Muscle of leg (tissue), 11 donors: ENCODE measurements around the gene MYO5C. TPM values are rescaled to one million over a fixed set of nuclear protein-coding genes. Genes with fewer than 3 reads are reported as not detected.

Source experiments
- DNase-seq: peaks from one replicate; pipeline ENCODE4 v3.0.0; 2013
- H3K27ac ChIP-seq: one replicate; pipeline ENCODE4 v1.5.1; 2013; ENCODE audit warnings: mild to moderate bottlenecking, low read length, control low read depth
- H3K27me3 ChIP-seq: one replicate; pipeline ENCODE4 v1.6.1; 2013; ENCODE audit warnings: low read length; ENCODE audit not compliant: control insufficient read depth, insufficient read depth
- H3K36me3 ChIP-seq: one replicate; pipeline ENCODE4 v1.6.1; 2013; ENCODE audit warnings: low read length; ENCODE audit not compliant: control insufficient read depth, insufficient read depth
- H3K4me1 ChIP-seq: one replicate; pipeline ENCODE4 v1.6.1; 2013; ENCODE audit warnings: low read length; ENCODE audit not compliant: control insufficient read depth, insufficient read depth
- H3K4me3 ChIP-seq: one replicate; pipeline ENCODE4 v1.5.1; 2013; ENCODE audit warnings: low read length, control low read depth
- H3K9me3 ChIP-seq: replicated peaks from 2 replicates; pipeline ENCODE4 v1.6.1; 2013; ENCODE audit warnings: low read depth, low read length; ENCODE audit not compliant: control insufficient read depth
- WGBS: methylation state at CpG from one replicate; pipeline ENCODE4 v1.1.5; 2013; ENCODE audit warnings: missing lambda C conversion rate; ENCODE audit not compliant: insufficient coverage; 5-methylcytosine and 5-hydroxymethylcytosine counted together
- polyA plus RNA-seq, 8 donors: library from polyadenylated mRNA; unstranded; fragments of 120-200 nt; gene quantifications; one replicate each; pipeline versions ENCODE4 v1.2.1 to v1.2.3, GENCODE V29; 2013; ENCODE audit warnings: inconsistent platforms in 1 of 8, low replicate concordance in 1 of 8; ENCODE audit not compliant: insufficient read length in 8 of 8, insufficient read depth in 1 of 8
- total RNA-seq: library from RNA; stranded (reverse); fragments of 120-200 nt; gene quantifications from one replicate; pipeline ENCODE4 v1.2.4, GENCODE V29; 2013

The MYO5C gene
- total and polyA plus RNA-seq, 9 donors: 4.9 to 12.4 (median 6.0) TPM

DNA sequence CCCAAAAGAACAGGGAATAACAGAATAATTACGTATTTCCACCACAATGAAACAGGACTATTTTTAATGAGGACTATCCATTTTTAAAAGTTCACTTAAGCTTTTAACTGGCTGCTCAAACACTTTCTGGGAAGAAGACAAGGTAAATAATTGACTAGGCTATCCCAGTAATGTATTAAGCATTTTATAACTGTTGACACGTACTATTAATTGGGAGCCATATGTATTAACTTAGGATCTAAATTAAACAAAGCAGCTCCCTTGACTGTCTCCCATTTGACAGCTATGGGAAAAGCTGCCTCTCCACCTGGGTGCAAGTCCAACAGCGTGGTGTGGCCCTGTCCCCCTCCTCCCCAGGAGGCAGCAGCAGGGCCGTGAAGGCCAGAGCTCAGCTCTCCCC, 36.1 kb downstream of the MYO5C start:
- Histone ChIP-seq H3K4me1 (peaks cover 22% of the 10 kb centered on the region), H3K27ac (no peak overlapping the region), H3K27me3 (no peaks in the 10 kb centered on the region), H3K9me3 (no peaks in the 10 kb centered on the region), H3K36me3 (peaks cover 7% of the 10 kb centered on the region), H3K4me3 (no peak overlapping the region)
- WGBS: no CpG with 5 or more reads among the region's 4 CpGs
- DNase-seq: no peak

GRCh38 chr15:52258461-52258860, 37.1 kb downstream of the MYO5C start:
- Histone ChIP-seq H3K9me3 (no peaks in the 10 kb centered on the region), H3K4me1 (peaks cover 22% of the 10 kb centered on the region), H3K4me3 (no peak overlapping the region), H3K36me3 (peaks cover 10% of the 10 kb centered on the region), H3K27me3 (no peaks in the 10 kb centered on the region), H3K27ac (no peak overlapping the region)
- WGBS: 84% methylated on average over 4 of the region's 5 CpGs
- no peak for DNase-seq

- Histone ChIP-seq H3K4me1 (peaks cover 22% of the 10 kb centered on the region), H3K9me3 (no peaks in the 10 kb centered on the region), H3K27ac (no peak overlapping the region), H3K27me3 (no peaks in the 10 kb centered on the region), H3K4me3 (no peak overlapping the region), H3K36me3 (peaks cover 10% of the 10 kb centered on the region)
- 36% methylated on average over 5 of the region's 5 CpGs for WGBS
- DNase-seq: peak; percentile 20
These were observed 37.9 kb downstream of the MYO5C start for GRCh38 chr15:52257734-52258062.

DNA sequence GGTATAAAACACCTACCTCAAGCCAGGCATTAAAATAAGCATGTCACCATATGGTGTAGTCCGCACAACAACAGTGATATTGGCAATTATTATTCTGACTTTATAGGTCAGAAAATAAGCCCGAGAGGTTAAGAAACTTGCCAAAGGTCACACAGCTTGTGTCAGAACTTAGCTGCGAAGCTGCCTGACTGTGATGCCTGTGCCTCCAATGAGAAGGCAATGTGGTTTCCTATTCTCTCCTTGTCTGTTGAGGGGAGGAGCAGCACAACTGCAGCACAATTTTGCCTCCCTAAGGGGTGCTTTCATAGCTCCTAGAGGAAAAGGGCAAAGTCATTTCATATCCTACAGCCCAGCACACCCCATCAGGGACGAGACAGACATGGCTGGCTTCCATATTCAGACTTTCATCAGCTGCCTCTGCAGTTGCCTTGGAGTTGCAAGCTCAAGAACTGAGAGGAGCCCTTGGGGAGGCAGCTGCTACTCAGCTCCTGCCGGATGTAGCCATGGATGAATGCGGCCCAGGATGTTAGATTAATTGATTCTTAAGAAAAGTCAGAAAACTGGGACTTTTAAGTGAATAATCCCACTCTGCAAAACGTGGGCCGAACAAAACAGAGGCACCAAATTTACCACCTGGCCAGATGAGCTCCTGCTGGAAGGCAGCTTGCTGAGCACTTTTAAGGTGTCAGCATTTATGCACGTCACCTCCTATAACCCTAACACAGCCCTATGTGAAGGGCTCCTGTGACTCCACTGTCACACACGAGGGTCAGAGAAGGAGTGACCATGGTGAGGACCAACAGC, 38.5 kb downstream of the MYO5C start:
- WGBS: 32% methylated on average over 3 of the region's 10 CpGs
- DNase-seq: peak; percentile 74
- H3K9me3 ChIP-seq: no peaks in the 10 kb centered on the region
- H3K36me3 ChIP-seq: peaks cover 6% of the 10 kb centered on the region
- H3K27ac ChIP-seq: no peak overlapping the region
- H3K27me3 ChIP-seq: no peaks in the 10 kb centered on the region
- H3K4me1 ChIP-seq: peaks cover 18% of the 10 kb centered on the region
- H3K4me3 ChIP-seq: no peak overlapping the region

DNA sequence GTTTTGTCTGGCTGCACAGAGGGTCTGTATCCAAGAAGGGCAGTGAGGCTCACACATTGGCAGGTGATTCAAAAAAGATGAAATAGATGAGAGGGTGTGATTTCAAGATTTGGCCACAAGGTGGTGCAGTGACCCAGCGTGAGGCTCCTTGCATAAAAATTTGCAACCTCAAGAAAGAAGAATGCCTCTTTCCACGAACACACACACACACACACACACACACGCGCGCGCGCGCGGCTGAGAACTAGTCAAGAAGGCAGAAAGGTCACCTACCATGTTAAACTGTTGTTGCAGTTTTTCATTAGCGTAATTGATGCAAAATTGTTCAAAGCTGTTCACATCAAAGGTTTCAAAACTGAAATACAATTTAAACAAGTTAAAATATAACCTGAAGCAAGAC, 39.2 kb downstream of the MYO5C start:
- peaks cover 15% of the 10 kb centered on the region for H3K4me1 ChIP-seq
- no CpG with 5 or more reads among the region's 10 CpGs for WGBS
- DNase-seq: peak; percentile 88
- H3K4me3 ChIP-seq: no peak overlapping the region
- no peak overlapping the region for H3K27ac ChIP-seq
- H3K36me3 ChIP-seq: peaks cover 6% of the 10 kb centered on the region
- no peaks in the 10 kb centered on the region for H3K9me3 ChIP-seq
- no peaks in the 10 kb centered on the region for H3K27me3 ChIP-seq

- Histone ChIP-seq H3K4me3 (no peak overlapping the region), H3K27me3 (no peaks in the 10 kb centered on the region), H3K27ac (no peak overlapping the region), H3K36me3 (peaks cover 6% of the 10 kb centered on the region), H3K9me3 (no peaks in the 10 kb centered on the region), H3K4me1 (peaks cover 13% of the 10 kb centered on the region)
- no peak for DNase-seq
- WGBS: 59% methylated on average over 6 of the region's 6 CpGs
These were observed 39.7 kb downstream of the MYO5C start for GRCh38 chr15:52255935-52256334.

- H3K4me1 ChIP-seq: peaks cover 13% of the 10 kb centered on the region
- no CpG with 5 or more reads among the region's 1 CpG for WGBS
- no peak overlapping the region for H3K27ac ChIP-seq
- H3K36me3 ChIP-seq: peaks cover 4% of the 10 kb centered on the region
- H3K27me3 ChIP-seq: no peaks in the 10 kb centered on the region
- no peaks in the 10 kb centered on the region for H3K9me3 ChIP-seq
- DNase-seq: no peak
- H3K4me3 ChIP-seq: no peak overlapping the region
These were observed 40.6 kb downstream of the MYO5C start for GRCh38 chr15:52255008-52255407.

DNA sequence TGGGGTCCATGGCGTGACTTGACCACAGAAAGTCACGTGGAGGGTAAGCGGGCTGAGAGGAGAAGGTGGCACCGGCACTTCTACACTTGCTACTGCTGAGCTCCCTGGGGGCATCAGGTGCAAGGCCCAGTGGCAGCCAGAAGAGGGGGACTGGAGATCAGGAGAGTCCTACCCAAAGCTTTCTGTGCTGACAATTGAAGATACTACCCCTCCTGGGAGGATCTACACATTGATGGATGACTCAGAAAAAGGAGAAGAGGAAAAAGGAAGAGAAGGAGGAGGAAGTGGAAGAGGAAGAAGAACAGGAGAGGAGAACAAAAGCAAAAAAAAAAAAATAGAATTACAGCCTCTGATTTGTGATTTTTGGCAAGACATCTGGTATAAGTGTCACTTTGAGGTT, 41.2 kb downstream of the MYO5C start:
- H3K4me1 ChIP-seq: peaks cover 13% of the 10 kb centered on the region
- H3K27me3 ChIP-seq: no peaks in the 10 kb centered on the region
- no peak overlapping the region for H3K27ac ChIP-seq
- no peak for DNase-seq
- H3K9me3 ChIP-seq: no peaks in the 10 kb centered on the region
- 100% methylated on average over 2 of the region's 4 CpGs for WGBS
- H3K36me3 ChIP-seq: peaks cover 3% of the 10 kb centered on the region
- no peak overlapping the region for H3K4me3 ChIP-seq

DNA sequence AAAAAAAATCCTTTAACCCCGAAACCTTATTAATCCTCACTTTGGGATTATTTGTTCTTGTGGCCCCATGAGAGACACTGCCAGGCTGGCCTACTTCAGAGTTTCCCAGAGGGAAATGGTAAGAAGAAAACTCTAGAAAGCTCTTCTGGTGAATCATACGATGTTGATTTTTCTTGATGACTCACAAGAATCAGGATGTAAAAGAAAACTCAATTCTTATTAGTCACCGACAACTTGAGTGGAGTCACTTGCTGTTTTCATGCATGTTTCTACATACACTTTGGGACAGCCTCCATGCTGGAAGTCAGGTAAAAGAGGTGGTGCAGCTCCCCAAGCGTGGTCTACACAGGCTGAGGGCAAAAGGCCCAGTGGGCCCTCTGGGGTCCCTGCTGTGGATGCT, 42.8 kb downstream of the MYO5C start:
- DNase-seq: no peak
- H3K36me3 ChIP-seq: peaks cover 3% of the 10 kb centered on the region
- 80% methylated on average over 1 of the region's 4 CpGs for WGBS
- peaks cover 11% of the 10 kb centered on the region for H3K4me1 ChIP-seq
- no peak overlapping the region for H3K4me3 ChIP-seq
- no peak overlapping the region for H3K27ac ChIP-seq
- H3K9me3 ChIP-seq: no peaks in the 10 kb centered on the region
- H3K27me3 ChIP-seq: no peaks in the 10 kb centered on the region

- no peaks in the 10 kb centered on the region for H3K4me1 ChIP-seq
- H3K4me3 ChIP-seq: no peak overlapping the region
- no peak overlapping the region for H3K27ac ChIP-seq
- 100% methylated on average over 2 of the region's 8 CpGs for WGBS
- no peak for DNase-seq
- H3K27me3 ChIP-seq: no peaks in the 10 kb centered on the region
- peaks cover 12% of the 10 kb centered on the region for H3K36me3 ChIP-seq
- no peaks in the 10 kb centered on the region for H3K9me3 ChIP-seq
These were observed 44.3 kb downstream of the MYO5C start for GRCh38 chr15:52251144-52251860.
